HG02763 (cell line): ENCODE measurements around the gene ZNF727.
"Not testable (repeated sequence)": the region's sequence is repeated elsewhere in the genome, so short reads cannot be mapped to it uniquely, and the experiment has no call there.

Experiments used
- ATAC-seq: cut with Tn5 transposase; IDR thresholded peaks from one replicate; pipeline ENCODE4 v1.9.1; 2021; ENCODE audit warnings: mild to moderate bottlenecking, moderate library complexity; ENCODE audit not compliant: unreplicated experiment

The ZNF727 gene

GRCh38 chr7:64045301-64046040 is at the start of gene ZNF727:
ZNF727 (plus strand) TSS chr7:64045434; CDS start chr7:64045622, 188 bp downstream.
- ATAC-seq, result no peak

- ATAC-seq, result no peak
Measured at GRCh38 chr7:63998549-63998948, 46.7 kb upstream of the ZNF727 start, which contains the start of gene ZNF722. ZNF722 (plus strand) TSS chr7:63998849; CDS start chr7:63998962, 113 bp downstream.

- not testable (repeated sequence) for ATAC-seq
Measured at GRCh38 chr7:64015496-64015895, 29.7 kb upstream of the ZNF727 start.

GRCh38 chr7:64035388-64035787 is 9.8 kb upstream of the ZNF727 start:
- no peak for ATAC-seq

- ATAC-seq, result no peak
Measured at GRCh38 chr7:64037095-64037494, 8.1 kb upstream of the ZNF727 start.

GRCh38 chr7:64046041-64046389 is 781 bp downstream of the ZNF727 start:
- ATAC-seq, result no peak

- not testable (repeated sequence) for ATAC-seq
Measured at GRCh38 chr7:64077837-64078698, 32.8 kb downstream of the ZNF727 start.

- ATAC-seq, result no peak
Measured at GRCh38 chr7:64078699-64078994, 33.4 kb downstream of the ZNF727 start.

- no peak for ATAC-seq
Measured at GRCh38 chr7:64087501-64087900, 42.3 kb downstream of the ZNF727 start.

- ATAC-seq, result not testable (repeated sequence)
Measured at GRCh38 chr7:64088863-64089262, 43.6 kb downstream of the ZNF727 start.
